Fibroblast of villous mesenchyme (primary cell): ENCODE measurements around the gene ASTN2. TPM values are rescaled to one million over a fixed set of nuclear protein-coding genes. Genes with fewer than 3 reads are reported as not detected.

Experiments used
- DNase-seq: peaks from one replicate; pipeline ENCODE4 v3.0.0-alpha.2; 2010; ENCODE audit warnings: low read depth
- H3K4me3 ChIP-seq: 2 replicates; pipeline ENCODE4 v1.5.1; 2011; ENCODE audit warnings: low read depth, mild to moderate bottlenecking, low read length
- CTCF ChIP-seq: IDR thresholded peaks from 2 replicates; pipeline ENCODE4 v1.5.1; 2012; ENCODE audit warnings: low read depth, mild to moderate bottlenecking, low read length; ENCODE audit not compliant: insufficient read depth
- total RNA-seq: library from RNA; depleted of rRNA; stranded (reverse); fragments of >200 nt; gene quantifications from 2 replicates; pipeline ENCODE4 v1.2.3, GENCODE V29; 2012

Gene ASTN2
- total RNA-seq, 1 donor = 5.6 TPM

DNA sequence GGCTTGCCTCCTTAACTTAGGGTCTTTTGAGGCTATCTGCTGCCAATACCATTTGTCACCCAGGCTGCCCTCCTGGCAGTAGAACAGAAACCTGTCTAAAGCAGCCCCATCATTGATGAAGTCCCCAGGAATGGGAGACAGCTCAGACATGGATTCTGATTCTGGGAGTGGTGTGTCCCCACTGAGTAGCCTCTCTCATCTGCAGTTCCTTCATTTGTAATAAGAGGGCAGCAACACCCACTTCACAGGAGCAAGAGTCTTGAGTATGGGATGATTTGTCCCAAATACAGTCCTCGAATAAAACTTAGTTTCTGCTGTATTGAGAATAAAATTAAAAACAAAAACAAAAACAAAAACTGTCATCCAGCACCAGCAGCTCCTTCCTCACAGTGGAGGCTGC, 167.6 kb downstream of the ASTN2 start:
- peak; percentile 2 for DNase-seq
- H3K4me3 ChIP-seq = no peak overlapping the region
- TF ChIP-seq CTCF = peak; percentile 17

GRCh38 chr9:117245175-117245829, 169.6 kb downstream of the ASTN2 start:
- DNase-seq = no peak
- H3K4me3 ChIP-seq = no peak overlapping the region
- no peak for TF ChIP-seq CTCF

GRCh38 chr9:117242082-117242481, 172.8 kb downstream of the ASTN2 start:
- no peak for DNase-seq
- TF ChIP-seq CTCF = no peak
- H3K4me3 ChIP-seq = no peak overlapping the region

DNA sequence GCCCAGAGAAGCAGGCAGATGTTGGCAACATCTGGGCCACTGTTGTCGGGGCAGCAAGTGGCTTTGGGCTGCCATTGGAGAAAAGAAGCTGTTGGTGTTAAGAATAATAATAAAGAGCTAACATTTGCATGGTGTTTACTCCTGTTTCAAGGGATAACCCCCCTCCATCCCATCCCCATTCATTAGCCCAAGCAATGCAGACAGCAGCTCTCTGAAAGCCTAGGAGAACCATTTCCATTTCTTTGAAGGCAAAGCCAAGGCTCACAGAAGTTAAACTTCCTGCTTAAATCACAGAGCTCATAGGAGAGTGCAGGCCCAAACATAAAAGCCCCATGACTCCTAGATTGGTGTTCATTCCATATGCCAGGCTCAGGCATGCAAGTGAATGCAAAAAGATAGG, 175.4 kb downstream of the ASTN2 start:
- no peak for DNase-seq
- TF ChIP-seq CTCF = no peak
- no peak overlapping the region for H3K4me3 ChIP-seq

DNA sequence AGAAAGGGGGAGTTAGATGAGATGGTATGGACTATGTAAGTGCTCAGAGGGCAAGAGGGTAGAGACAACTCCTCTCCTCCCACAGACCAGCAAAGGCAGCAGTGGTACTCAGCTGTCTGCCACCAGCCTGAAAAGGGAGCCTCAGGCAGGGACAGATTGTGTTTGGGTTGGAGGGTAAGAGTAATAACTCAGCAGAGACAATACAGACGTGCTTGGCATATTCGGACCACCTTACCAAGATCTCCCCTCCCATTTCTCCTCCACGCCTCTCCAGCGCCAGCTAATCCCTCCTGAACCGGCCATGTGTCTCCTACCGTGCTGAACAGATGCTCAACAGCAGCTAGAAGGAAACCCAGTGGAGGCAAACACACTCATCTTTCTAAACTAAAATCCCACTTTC, 180.8 kb downstream of the ASTN2 start:
- TF ChIP-seq CTCF = no peak
- no peak for DNase-seq
- no peak overlapping the region for H3K4me3 ChIP-seq

GRCh38 chr9:117233016-117233415, 181.8 kb downstream of the ASTN2 start:
- no peak overlapping the region for H3K4me3 ChIP-seq
- no peak for TF ChIP-seq CTCF
- DNase-seq = no peak

- TF ChIP-seq CTCF = no peak
- DNase-seq = no peak
Observed at GRCh38 chr9:117232281-117232680, 182.6 kb downstream of the ASTN2 start.

More at GRCh38 chr9:117232281-117232680, 182.6 kb downstream of the ASTN2 start:
- H3K4me3 ChIP-seq = no peak overlapping the region
